Heart left ventricle (tissue), 16 donors: ENCODE results near the gene DMAC2. TPM values are rescaled to one million over a fixed set of nuclear protein-coding genes. Genes with fewer than 3 reads are reported as not detected.
"Not testable (repeated sequence)": the region's sequence is repeated elsewhere in the genome, so short reads cannot be mapped to it uniquely, and the experiment has no call there.

Experiments
- ATAC-seq, 4 donors: fragments of 200-7000 bp; cut with Tn5 transposase; one replicate each; pipeline ENCODE4 v1.9.1; 2020 to 2022; ENCODE audit warnings: moderate library complexity in 4 of 4, mild to moderate bottlenecking in 3 of 4, moderate number of reproducible peaks in 1 of 4
- DNase-seq, 5 donors: peaks; one replicate each; pipeline ENCODE4 v3.0.0-alpha.2; 2020
- H3K27ac ChIP-seq, 12 donors: fragments of 200-600 bp; sonication (generic) in 4 of 12; one replicate each; pipeline versions ENCODE4 v1.5.0 to v1.8.0; 2016 to 2022; ENCODE audit warnings: mild to moderate bottlenecking in 2 of 12
- H3K27me3 ChIP-seq, 9 donors: fragments of 200-600 bp; sonication (generic) in 2 of 9; one replicate each; pipeline versions ENCODE4 v1.5.1 to v1.8.0; 2016 to 2022; ENCODE audit warnings: mild to moderate bottlenecking in 3 of 9
- H3K36me3 ChIP-seq, 9 donors: fragments of 200-600 bp; sonication (generic) in 2 of 9; one replicate each; pipeline versions ENCODE4 v1.5.0 to v1.8.0; 2018 to 2022; ENCODE audit warnings: mild to moderate bottlenecking in 2 of 9
- H3K4me1 ChIP-seq, 12 donors: fragments of 200-600 bp; sonication (generic) in 4 of 12; one replicate each; pipeline versions ENCODE4 v1.5.0 to v1.8.0; 2016 to 2022; ENCODE audit warnings: mild to moderate bottlenecking in 3 of 12
- H3K4me3 ChIP-seq, 12 donors: fragments of 200-600 bp; sonication (generic) in 4 of 12; one replicate each; pipeline versions ENCODE4 v1.5.0 to v1.8.0; 2017 to 2022; ENCODE audit warnings: mild to moderate bottlenecking in 9 of 12, moderate library complexity in 4 of 12
- H3K9me3 ChIP-seq, 12 donors: fragments of 200-600 bp; sonication (generic) in 4 of 12; one replicate each; pipeline versions ENCODE4 v1.5.0 to v1.8.0; 2016 to 2022; ENCODE audit warnings: mild to moderate bottlenecking in 1 of 12
- CTCF ChIP-seq, 12 donors: fragments of 200-600 bp; sonication (generic) in 4 of 12; IDR thresholded peaks; one replicate each; pipeline versions ENCODE4 v1.5.0 to v1.8.0; 2018 to 2022; ENCODE audit warnings: antibody characterized with exemption in 12 of 12, mild to moderate bottlenecking in 5 of 12
- POLR2A ChIP-seq, 2 donors: fragments of 450-650 bp; IDR thresholded peaks; one replicate each; pipeline ENCODE4 v1.6.1; 2017; ENCODE audit warnings: antibody characterized with exemption in 2 of 2, mild to moderate bottlenecking in 2 of 2, moderate library complexity in 2 of 2
- WGBS, 4 donors: extraction: QIAGEN DNeasy Blood & Tissue Kit in 2 of 4; methylation state at CpG; one replicate each; pipeline versions ENCODE4 v1.1.5 to v1.1.7; 2013 to 2018; 5-methylcytosine and 5-hydroxymethylcytosine counted together
- intact Hi-C, 10 donors: fragments of 100-400 bp; cut with DNase I; formaldehyde crosslinking; loops; one replicate each; pipeline versions ENCODE4 v1.11.1 to v1.14.2; 2022
- polyA plus RNA-seq, 2 donors: library from polyadenylated mRNA; stranded (reverse); fragments of 200-250 nt; gene quantifications; one replicate each; pipeline ENCODE4 v1.2.3, GENCODE V29; 2013
- total RNA-seq, 9 donors: library from RNA; depleted of rRNA in 2 of 9; stranded (reverse); fragments of >200 nt in 2 of 9; fragmentation: NEBNext Ultra II Directional in 3 of 9; extraction: Animal tissue kit (Norgen Biotek cat#: 25700) in 3 of 9; gene quantifications; one replicate each; pipeline versions ENCODE4 v1.1.0 to v1.2.4, GENCODE V29; 2016 to 2023
- donor health status: ischemic (EF 13 %, LVEDD 7.1; RV severe dilation, severe dysfunction).
- donor health status: healthy with polysubstance abuse.
- donor health status: DM: no; HTN: yes; CAD: no.
- donor health status: DM: no; HTN: no; CAD: no.
- donor health status: ischemic (EF 25% LVEDD 6.9; RV normal size, moderate dysfunction).
- donor health status: ischemic (EF 25% LVEDD 5.7; RV mildly dilated, moderate dysfunction).
- donor health status: healthy.
- donor health status: DM: yes; HTN: yes; CAD: no.
- donor health status: ischemic (EF 35%, LVEDD 5.7; RV mildly dilated, moderate dysfunction).
- donor health status: nonischemic (EF 11% LVEDD 7.7; RV severe dilation, severe dysfunction).
- donor health status: DM: yes; HTN: yes; CAD: no.
- donor health status: PGD.
- donor health status: ischemic (EF 29% LVEDD 5.4; RV normal size, mild dysfunction).
- donor health status: nonischemic (EF 23%, LVEDD 6.1; RV moderate dilation, normal function).

DMAC2 gene
- total and polyA plus RNA-seq, 11 donors: 67.9 to 138 (median 114) TPM

- Histone ChIP-seq H3K27me3 (no peaks in the 10 kb centered on the region), H3K4me1 (peaks cover 0 to 74% (median 62%) of the 10 kb centered on the region in 12 donors), H3K27ac (peak overlapping the region in 11 of 12 donors; percentile 55 to 88 (median 79)), H3K9me3 (no peaks in the 10 kb centered on the region), H3K36me3 (peaks cover 0 to 45% (median 28%) of the 10 kb centered on the region in 9 donors), H3K4me3 (no peak overlapping the region)
- TF ChIP-seq CTCF (IDR thresholded peaks at IDR 0.05): no peak
- no peak for TF ChIP-seq POLR2A (IDR thresholded peaks at IDR 0.05)
- 63 to 70% (median 67%) methylated on average over 21 to 23 of the region's 23 CpGs for WGBS, 4 donors
- intact Hi-C loops: loop anchor here in 1 of 10 donors (2.0 kb wide), 1 partner anchor 16 kb away; the partner anchor contains the start of gene B3GNT8
- no peak for ATAC-seq
- no peak for DNase-seq
Measured at GRCh38 chr19:41410336-41411054, 29.2 kb downstream of the DMAC2 start.

- Histone ChIP-seq H3K9me3 (no peaks in the 10 kb centered on the region), H3K27me3 (no peaks in the 10 kb centered on the region), H3K27ac (peak overlapping the region; percentile 55 to 88 (median 78)), H3K36me3 (peaks cover 0 to 33% (median 16%) of the 10 kb centered on the region in 9 donors), H3K4me1 (peaks cover 0 to 82% (median 68%) of the 10 kb centered on the region in 12 donors), H3K4me3 (no peak overlapping the region)
- DNase-seq: peak in 4 of 5 donors; percentile 56 to 66 (median 58)
- ATAC-seq: peak; percentile 69 to 75 (median 73)
- WGBS, 4 donors: 42 to 57% (median 51%) methylated on average over 4 of the region's 4 CpGs
- intact Hi-C loops: loop anchor here in 1 of 10 donors (2.0 kb wide), 1 partner anchor 18 kb away; the partner anchor contains the start of gene B3GNT8
- TF ChIP-seq CTCF (IDR thresholded peaks at IDR 0.05): no peak
- no peak for TF ChIP-seq POLR2A (IDR thresholded peaks at IDR 0.05)
Measured at GRCh38 chr19:41409288-41409687, 30.4 kb downstream of the DMAC2 start.

- H3K4me1 ChIP-seq: peaks cover 0 to 84% (median 71%) of the 10 kb centered on the region in 12 donors
- H3K4me3 ChIP-seq, ATAC-seq, H3K9me3 ChIP-seq, H3K27me3 ChIP-seq, DNase-seq: not testable (repeated sequence)
- peak overlapping the region; percentile 55 to 88 (median 78) for H3K27ac ChIP-seq
- intact Hi-C loops: loop anchor here in 1 of 10 donors (2.0 kb wide), 1 partner anchor 18 kb away; the partner anchor contains the start of gene B3GNT8
- 93 to 99% (median 96%) methylated on average over 5 of the region's 5 CpGs for WGBS, 4 donors
- H3K36me3 ChIP-seq: peaks cover 0 to 29% (median 12%) of the 10 kb centered on the region in 9 donors
Measured at GRCh38 chr19:41408846-41409245, 30.9 kb downstream of the DMAC2 start.

- 37 to 59% (median 51%) methylated on average over 4 of the region's 4 CpGs for WGBS, 4 donors
- intact Hi-C loops: loop anchor here in 1 of 10 donors (2.0 kb wide), 1 partner anchor 19 kb away; the partner anchor contains the start of gene B3GNT8
Measured at GRCh38 chr19:41408256-41408655, 31.5 kb downstream of the DMAC2 start.

More at GRCh38 chr19:41408256-41408655, 31.5 kb downstream of the DMAC2 start:
- DNase-seq (no peak), ATAC-seq (peak in 1 of 4 donors; percentile 34)
- H3K9me3 ChIP-seq: no peaks in the 10 kb centered on the region
- peak overlapping the region; percentile 55 to 88 (median 78) for H3K27ac ChIP-seq
- H3K27me3 ChIP-seq: no peaks in the 10 kb centered on the region
- peaks cover 0 to 27% (median 8%) of the 10 kb centered on the region in 9 donors for H3K36me3 ChIP-seq
- H3K4me3 ChIP-seq: no peak overlapping the region
- peaks cover 0 to 90% (median 77%) of the 10 kb centered on the region in 12 donors for H3K4me1 ChIP-seq
- no peak for TF ChIP-seq POLR2A (IDR thresholded peaks at IDR 0.05)
- TF ChIP-seq CTCF (IDR thresholded peaks at IDR 0.05): peak in 5 of 12 donors; percentile 9 to 30 (median 15)
